BLaER1 (cell line): ENCODE data around the gene EBP.
"Not testable (repeated sequence)": the region's sequence is repeated elsewhere in the genome, so short reads cannot be mapped to it uniquely, and the experiment has no call there.

Experiments used
- H3K27ac ChIP-seq: shearing (Covaris generic); formaldehyde crosslinking; 2 replicates; pipeline ENCODE4 v1.8.1; 2022
- H3K27me3 ChIP-seq: shearing (Covaris generic); formaldehyde crosslinking; 2 replicates; pipeline ENCODE4 v1.8.1; 2022
- H3K36me3 ChIP-seq: shearing (Covaris generic); formaldehyde crosslinking; 2 replicates; pipeline ENCODE4 v1.8.1; 2022
- H3K4me1 ChIP-seq: shearing (Covaris generic); formaldehyde crosslinking; 2 replicates; pipeline ENCODE4 v1.8.1; 2022
- H3K4me2 ChIP-seq: shearing (Covaris generic); formaldehyde crosslinking; 2 replicates; pipeline ENCODE4 v1.8.1; 2022
- H3K4me3 ChIP-seq: shearing (Covaris generic); formaldehyde crosslinking; 2 replicates; pipeline ENCODE4 v1.8.1; 2022
- H3K9ac ChIP-seq: shearing (Covaris generic); formaldehyde crosslinking; 2 replicates; pipeline ENCODE4 v1.8.1; 2022
- H3K9me3 ChIP-seq: shearing (Covaris generic); formaldehyde crosslinking; 2 replicates; pipeline ENCODE4 v1.8.1; 2022
- H4K20me1 ChIP-seq: shearing (Covaris generic); formaldehyde crosslinking; 2 replicates; pipeline ENCODE4 v1.8.1; 2022
- Cebpa-rat ChIP-seq: shearing (Covaris generic); IDR thresholded peaks from 2 replicates; pipeline ENCODE4 v1.8.1; 2022

The EBP gene

GRCh38 chrX:48539345-48540027 lies 17.9 kb downstream of the EBP start, which contains the start of gene TBC1D25:
TBC1D25 (plus strand) TSS chrX:48539714; CDS start chrX:48539798, 84 bp downstream.
- Histone ChIP-seq H3K9me3 (0 out of 2 replicates have a peak, but pooled peaks cover 8% of the 10 kb centered on the region), H3K4me1 (peaks cover 23% of the 10 kb centered on the region), H3K4me2 (peak within 1 kb of the TSS; percentile 85), H3K4me3 (peak within 1 kb of the TSS; percentile 75), H3K36me3 (peaks cover 19% of the 10 kb centered on the region), H3K27me3 (no peaks in the 10 kb centered on the region; the same call in 1 of the 2 replicates), H3K27ac (peak within 1 kb of the TSS; percentile 79), H4K20me1 (peaks cover 11% of the 10 kb centered on the region; the same call in 1 of the 2 replicates), H3K9ac (peak within 1 kb of the TSS; percentile 78)
- TF ChIP-seq Cebpa-rat: no peak

DNA sequence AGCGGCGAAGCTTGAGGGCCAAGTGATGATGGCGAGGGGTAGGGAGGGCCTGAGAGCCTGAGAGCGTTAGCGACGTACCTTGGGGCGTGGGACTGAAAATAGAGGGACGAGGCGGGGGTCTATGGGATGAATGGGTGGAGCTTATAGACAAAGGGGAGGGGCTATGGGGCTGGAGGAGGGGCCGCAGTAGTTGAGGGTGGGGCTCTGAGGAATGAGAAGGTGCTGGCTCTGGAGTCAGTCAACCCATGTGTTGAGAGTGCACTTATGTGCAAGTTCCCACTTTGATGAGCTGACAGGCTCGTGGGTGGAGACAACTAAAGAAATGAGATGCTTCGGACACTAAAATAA lies 18.4 kb downstream of the EBP start:
- Histone ChIP-seq H3K4me2 (peak overlapping the region; percentile 85), H3K4me3 (peak overlapping the region; percentile 75), H3K4me1 (peaks cover 23% of the 10 kb centered on the region), H3K27me3 (no peaks in the 10 kb centered on the region; the same call in 1 of the 2 replicates), H3K36me3 (peaks cover 25% of the 10 kb centered on the region), H3K27ac (peak overlapping the region; percentile 79), H3K9ac (peak overlapping the region; percentile 78), H3K9me3 (0 out of 2 replicates have a peak, but pooled peaks cover 8% of the 10 kb centered on the region), H4K20me1 (peaks cover 16% of the 10 kb centered on the region; the same call in 1 of the 2 replicates)
- no peak for TF ChIP-seq Cebpa-rat

- Histone ChIP-seq H3K36me3 (peaks cover 27% of the 10 kb centered on the region), H3K9ac (peak overlapping the region; percentile 78; the same call in 1 of the 2 replicates), H3K4me3 (peak overlapping the region; percentile 75), H3K4me1 (peaks cover 23% of the 10 kb centered on the region), H3K4me2 (peak overlapping the region; percentile 85), H3K27me3 (no peaks in the 10 kb centered on the region; the same call in 1 of the 2 replicates), H3K9me3 (0 out of 2 replicates have a peak, but pooled peaks cover 8% of the 10 kb centered on the region), H4K20me1 (peaks cover 16% of the 10 kb centered on the region; the same call in 1 of the 2 replicates), H3K27ac (no peak overlapping the region)
- TF ChIP-seq Cebpa-rat: no peak
These were observed 18.9 kb downstream of the EBP start for GRCh38 chrX:48540480-48540879.

- Histone ChIP-seq H4K20me1 (peaks cover 16% of the 10 kb centered on the region; the same call in 1 of the 2 replicates), H3K4me1 (peaks cover 23% of the 10 kb centered on the region), H3K4me2 (peak overlapping the region; percentile 85), H3K9me3 (0 out of 2 replicates have a peak, but pooled peaks cover 8% of the 10 kb centered on the region), H3K36me3 (peaks cover 34% of the 10 kb centered on the region), H3K27me3 (no peaks in the 10 kb centered on the region; the same call in 1 of the 2 replicates), H3K4me3 (peak overlapping the region; percentile 75), H3K9ac (peak overlapping the region; percentile 53; the same call in 1 of the 2 replicates), H3K27ac (0 out of 2 replicates have a peak overlapping the region, but pooled peaks have one; percentile 52)
- TF ChIP-seq Cebpa-rat: no peak
These were observed 19.7 kb downstream of the EBP start for GRCh38 chrX:48541140-48541814.

- Histone ChIP-seq H3K4me1 (peaks cover 33% of the 10 kb centered on the region), H3K4me3 (no peak overlapping the region), H3K27ac (no peak overlapping the region), H3K9me3 (no peaks in the 10 kb centered on the region), H4K20me1 (peaks cover 11% of the 10 kb centered on the region; the same call in 1 of the 2 replicates), H3K36me3 (peaks cover 50% of the 10 kb centered on the region), H3K4me2 (no peak overlapping the region), H3K27me3 (no peaks in the 10 kb centered on the region), H3K9ac (no peak overlapping the region)
- no peak for TF ChIP-seq Cebpa-rat
These were observed 27.3 kb downstream of the EBP start for GRCh38 chrX:48548871-48549270.

DNA sequence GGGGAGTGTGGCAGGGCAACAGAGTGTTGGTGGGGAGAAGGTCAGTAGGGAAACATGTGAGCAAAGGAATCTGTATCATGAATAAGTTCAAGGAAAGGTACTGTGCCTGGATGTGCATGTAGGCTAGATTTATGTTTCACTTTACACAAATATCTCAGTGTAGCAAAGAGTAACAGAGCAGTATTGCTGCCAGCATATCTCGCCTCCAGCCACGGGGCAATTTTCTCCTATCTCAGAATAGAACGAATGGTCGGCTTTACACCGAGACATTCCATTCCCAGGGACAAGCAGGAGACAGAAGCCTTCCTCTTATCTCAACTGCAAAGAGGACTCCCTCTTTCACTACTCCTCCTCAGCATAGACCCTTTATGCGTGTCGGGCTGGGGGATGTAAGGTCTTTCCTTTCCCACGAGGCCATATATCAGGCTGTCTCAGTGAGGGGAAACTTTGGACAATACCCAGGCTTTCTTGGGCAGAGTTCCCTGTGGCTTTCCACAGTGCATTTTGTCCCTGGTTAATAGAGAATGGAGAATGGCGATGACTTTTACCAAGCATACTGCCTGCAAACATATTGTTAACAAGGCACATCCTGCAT lies 34.2 kb downstream of the EBP start:
- not testable (repeated sequence) for H3K27me3 ChIP-seq, H3K4me2 ChIP-seq, H3K4me3 ChIP-seq, H3K9me3 ChIP-seq, H3K27ac ChIP-seq, H3K9ac ChIP-seq, H4K20me1 ChIP-seq
- peaks cover 14% of the 10 kb centered on the region; the same call in 1 of the 2 replicates for H3K4me1 ChIP-seq
- peaks cover 81% of the 10 kb centered on the region for H3K36me3 ChIP-seq

- no peak for TF ChIP-seq Cebpa-rat
- Histone ChIP-seq H3K4me3 (no peak overlapping the region), H3K36me3 (peaks cover 91% of the 10 kb centered on the region), H3K4me2 (no peak overlapping the region), H3K9me3 (no peaks in the 10 kb centered on the region), H3K27ac (no peak overlapping the region), H3K4me1 (no peaks in the 10 kb centered on the region), H3K9ac (no peak overlapping the region), H3K27me3 (peaks cover 24% of the 10 kb centered on the region; the same call in 1 of the 2 replicates), H4K20me1 (peaks cover 21% of the 10 kb centered on the region; the same call in 1 of the 2 replicates)
These were observed 36.7 kb downstream of the EBP start for GRCh38 chrX:48558271-48558670.

DNA sequence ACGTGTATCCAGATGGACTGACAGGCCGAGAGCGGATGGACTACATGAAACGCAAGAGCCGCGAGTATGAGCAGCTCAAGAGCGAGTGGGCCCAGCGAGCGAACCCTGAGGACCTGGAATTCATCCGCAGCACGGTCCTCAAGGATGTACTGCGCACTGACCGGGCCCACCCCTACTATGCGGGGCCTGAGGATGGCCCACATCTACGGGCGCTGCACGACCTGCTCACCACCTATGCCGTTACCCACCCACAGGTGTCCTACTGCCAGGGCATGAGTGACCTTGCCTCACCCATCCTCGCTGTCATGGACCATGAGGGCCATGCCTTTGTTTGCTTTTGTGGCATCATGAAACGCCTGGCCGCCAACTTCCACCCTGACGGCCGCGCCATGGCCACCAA lies 38.0 kb downstream of the EBP start:
- no peaks in the 10 kb centered on the region for H3K9me3 ChIP-seq
- H3K27ac ChIP-seq: no peak overlapping the region
- peaks cover 24% of the 10 kb centered on the region; the same call in 1 of the 2 replicates for H3K27me3 ChIP-seq
- H3K4me3 ChIP-seq: no peak overlapping the region
- no peak overlapping the region for H3K9ac ChIP-seq
- no peak for TF ChIP-seq Cebpa-rat
- no peak overlapping the region for H3K4me2 ChIP-seq
- H4K20me1 ChIP-seq: peaks cover 21% of the 10 kb centered on the region; the same call in 1 of the 2 replicates
- H3K36me3 ChIP-seq: peaks cover 95% of the 10 kb centered on the region
- no peaks in the 10 kb centered on the region for H3K4me1 ChIP-seq

GRCh38 chrX:48560056-48560455 lies 38.4 kb downstream of the EBP start:
- Histone ChIP-seq H3K9ac (no peak overlapping the region), H3K4me2 (no peak overlapping the region), H3K27me3 (peaks cover 20% of the 10 kb centered on the region; the same call in 1 of the 2 replicates), H4K20me1 (peaks cover 21% of the 10 kb centered on the region; the same call in 1 of the 2 replicates), H3K4me3 (no peak overlapping the region), H3K36me3 (peaks cover 93% of the 10 kb centered on the region), H3K9me3 (no peaks in the 10 kb centered on the region), H3K4me1 (no peaks in the 10 kb centered on the region), H3K27ac (no peak overlapping the region)
- no peak for TF ChIP-seq Cebpa-rat
